Measurements from ENCODE around the gene RALY.

GRCh38 chr20:34047917-34048316 is 54.2 kb downstream of the RALY start:
- no peak for TF ChIP-seq CTCF (IDR thresholded peaks at IDR 0.05)
- TF ChIP-seq POLR2A (IDR thresholded peaks at IDR 0.05): no peak
